GOT3 (cell line): ENCODE results near the gene OR4C15.

Experiments
- DNase-seq: peaks from one replicate; lab custom pipeline; 2025; ENCODE audit warnings: mixed read lengths; lab: John Stamatoyannopoulos, UW

The OR4C15 gene

DNA sequence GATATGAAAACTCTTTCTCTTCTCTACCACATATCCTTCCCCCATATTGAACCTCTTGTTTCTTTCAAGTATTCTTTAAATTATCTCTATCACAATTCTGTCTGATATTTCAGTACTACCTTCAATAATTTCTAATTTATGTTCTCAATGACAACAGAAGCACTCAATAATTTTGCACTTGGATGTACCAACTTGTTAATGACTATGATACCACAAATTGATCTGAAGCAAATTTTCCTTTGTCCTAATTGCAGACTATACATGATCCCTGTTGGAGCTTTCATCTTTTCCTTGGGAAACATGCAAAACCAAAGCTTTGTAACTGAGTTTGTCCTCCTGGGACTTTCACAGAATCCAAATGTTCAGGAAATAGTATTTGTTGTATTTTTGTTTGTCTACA, at the start of gene OR4C15:
Gene OR4C15, plus strand, starts transcription at position 301 of the 400 bp plus-strand sequence. Its CDS starts 0 bp downstream, at position 301.
- DNase-seq: no peak

DNA sequence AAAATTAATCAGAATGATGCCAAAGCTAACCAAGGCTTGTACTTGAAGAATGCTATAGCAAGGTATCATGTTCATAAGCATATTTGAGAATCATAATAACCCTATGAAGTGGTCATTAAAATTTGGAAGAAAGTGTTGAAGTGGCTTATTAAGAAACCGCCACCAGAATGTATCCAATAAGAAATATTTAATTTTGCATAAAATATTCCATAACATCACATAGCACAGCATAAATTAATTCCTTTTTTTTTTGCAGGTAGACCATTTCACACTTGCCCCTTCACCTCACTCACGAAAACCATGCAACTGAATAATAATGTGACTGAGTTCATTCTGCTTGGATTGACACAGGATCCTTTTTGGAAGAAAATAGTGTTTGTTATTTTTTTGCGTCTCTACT, 17.6 kb downstream of the OR4C15 start, which contains the start of gene OR4C16:
Gene OR4C16, plus strand, starts transcription at position 301 of the 400 bp plus-strand sequence. Its CDS starts 0 bp downstream, at position 301.
- DNase-seq: no peak

DNA sequence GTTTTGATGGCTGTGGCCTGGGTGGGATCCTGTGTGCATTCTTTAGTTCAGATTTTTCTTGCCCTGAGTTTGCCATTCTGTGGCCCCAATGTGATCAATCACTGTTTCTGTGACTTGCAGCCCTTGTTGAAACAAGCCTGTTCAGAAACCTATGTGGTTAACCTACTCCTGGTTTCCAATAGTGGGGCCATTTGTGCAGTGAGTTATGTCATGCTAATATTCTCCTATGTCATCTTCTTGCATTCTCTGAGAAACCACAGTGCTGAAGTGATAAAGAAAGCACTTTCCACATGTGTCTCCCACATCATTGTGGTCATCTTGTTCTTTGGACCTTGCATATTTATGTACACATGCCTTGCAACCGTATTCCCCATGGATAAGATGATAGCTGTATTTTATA, 18.3 kb downstream of the OR4C15 start:
- DNase-seq: no peak
